Stimulated activated CD4-positive, alpha-beta T cell treated with anti-CD3 and anti-CD28 coated beads, Interleukin-1b, Interleukin-23, amount 100 ng/mL, for 48 hours (primary cell): ENCODE results near the gene PIGR.

Source experiments
- DNase-seq: peaks from one replicate; pipeline ENCODE4 v3.0.0-alpha.2; 2020

PIGR gene

DNA sequence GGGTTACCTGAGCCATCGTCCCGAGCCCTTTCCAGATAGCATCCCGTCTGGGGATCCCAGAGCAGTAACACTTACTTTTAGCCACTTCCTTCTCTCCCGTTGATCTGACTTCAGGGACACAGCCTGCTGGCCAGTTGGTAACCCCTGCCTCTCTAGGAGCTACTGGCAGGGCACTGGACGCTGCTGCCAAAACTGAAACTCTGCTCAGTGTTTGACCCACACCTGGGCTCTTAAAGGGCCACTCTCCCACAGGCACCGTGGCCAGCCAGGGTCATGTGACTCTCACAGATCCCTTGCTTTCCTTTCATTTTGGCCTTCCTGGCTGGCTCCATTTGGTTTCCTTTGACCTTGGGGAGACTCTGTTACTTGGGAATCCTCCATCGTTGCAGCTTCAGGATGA is at the start of gene PIGR:
Gene PIGR, minus strand, starts transcription at position 206 of the 400 bp plus-strand sequence. CDS start 5,935 bp downstream, outside the sequence.
- DNase-seq, result no peak

GRCh38 chr1:206992790-206993189 is 46.5 kb upstream of the PIGR start:
- no peak for DNase-seq

GRCh38 chr1:206987873-206988272 is 41.6 kb upstream of the PIGR start:
- DNase-seq, result no peak

GRCh38 chr1:206986885-206987284 is 40.6 kb upstream of the PIGR start:
- no peak for DNase-seq

GRCh38 chr1:206986402-206986801 is 40.1 kb upstream of the PIGR start:
- no peak for DNase-seq

DNA sequence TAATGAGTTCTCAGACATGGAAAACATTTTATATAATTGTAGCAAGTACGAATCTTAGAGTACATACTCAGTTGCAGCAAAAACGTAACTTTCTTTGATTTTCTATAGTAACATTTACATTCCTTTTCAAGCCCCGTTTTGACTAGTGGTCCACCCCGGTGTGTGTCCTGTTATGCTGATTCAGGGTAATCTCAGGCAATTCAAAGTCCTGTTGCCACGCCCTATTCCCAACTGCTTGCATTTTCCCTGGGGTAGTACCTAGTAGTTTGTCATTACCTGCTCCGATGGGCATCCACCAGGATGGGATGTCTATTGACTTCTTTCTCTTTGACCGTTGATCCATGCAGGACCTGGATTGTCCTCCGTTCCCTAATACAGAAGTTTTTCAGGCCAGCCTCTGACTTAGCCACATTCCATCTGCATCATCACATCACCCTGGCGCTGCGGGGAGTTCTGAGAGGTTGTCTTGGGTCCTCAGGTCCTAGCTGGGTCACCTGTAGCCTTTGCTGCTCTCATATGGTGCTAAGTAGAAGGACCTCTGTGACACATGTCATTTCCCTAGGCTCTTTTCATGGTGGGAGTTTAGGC is 39.0 kb upstream of the PIGR start:
- DNase-seq, result no peak

- DNase-seq, result peak; percentile 44
These were observed 36.0 kb upstream of the PIGR start for GRCh38 chr1:206982216-206982615.

DNA sequence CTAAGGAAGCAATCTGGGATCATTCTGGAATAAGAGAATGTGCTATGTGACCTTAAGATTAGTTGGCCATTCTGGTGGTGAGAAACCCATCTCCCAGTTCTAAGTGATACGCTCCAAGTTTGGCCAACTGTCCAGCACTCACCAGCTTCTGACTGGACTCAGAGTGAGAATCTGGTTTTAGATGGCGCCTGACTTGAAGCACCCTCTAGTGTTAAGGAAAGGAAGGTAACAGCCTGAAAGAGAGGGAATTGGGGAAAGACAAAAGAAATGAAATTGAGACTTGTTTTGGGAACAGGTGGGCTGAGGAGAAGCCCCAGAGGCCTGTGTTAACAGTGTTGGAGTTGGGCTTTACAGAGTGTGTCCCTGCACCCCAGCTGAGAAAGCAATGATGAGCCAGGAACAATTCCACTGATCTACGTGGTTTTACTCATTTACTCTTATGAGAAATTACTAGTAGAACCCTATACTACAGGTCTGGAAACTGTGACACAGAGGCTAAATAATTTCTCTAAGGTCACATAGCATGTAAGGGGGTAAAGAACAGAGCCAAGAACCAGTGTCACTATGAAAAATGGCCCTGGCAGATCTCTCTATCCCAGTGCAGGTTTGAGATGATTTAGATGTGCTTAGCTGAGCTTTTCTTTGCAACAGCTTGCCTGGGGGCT is 33.2 kb upstream of the PIGR start:
- no peak for DNase-seq

DNA sequence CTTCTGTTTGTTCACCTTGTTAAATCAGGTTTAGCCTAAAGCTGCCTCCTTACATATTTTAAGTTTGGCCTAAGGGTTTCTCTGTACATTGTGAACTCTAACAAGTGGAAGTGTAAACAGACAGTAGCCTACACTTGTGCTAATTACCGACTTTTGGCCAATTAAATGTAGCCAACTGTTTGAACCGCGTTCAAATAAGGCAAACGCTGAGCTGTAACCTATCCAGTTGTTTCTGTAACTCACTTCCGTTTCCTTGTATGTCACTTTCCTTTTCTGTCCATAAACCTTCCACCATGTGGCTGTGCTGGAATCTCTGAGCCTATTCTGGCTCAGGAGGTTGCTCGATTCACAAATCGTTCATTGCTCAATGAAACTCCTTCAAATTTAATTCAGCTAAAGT is 32.0 kb upstream of the PIGR start:
- DNase-seq, result no peak

GRCh38 chr1:206975306-206975705 is 29.0 kb upstream of the PIGR start:
- no peak for DNase-seq

- DNase-seq, result no peak
These were observed 27.9 kb upstream of the PIGR start for GRCh38 chr1:206974140-206974539.

DNA sequence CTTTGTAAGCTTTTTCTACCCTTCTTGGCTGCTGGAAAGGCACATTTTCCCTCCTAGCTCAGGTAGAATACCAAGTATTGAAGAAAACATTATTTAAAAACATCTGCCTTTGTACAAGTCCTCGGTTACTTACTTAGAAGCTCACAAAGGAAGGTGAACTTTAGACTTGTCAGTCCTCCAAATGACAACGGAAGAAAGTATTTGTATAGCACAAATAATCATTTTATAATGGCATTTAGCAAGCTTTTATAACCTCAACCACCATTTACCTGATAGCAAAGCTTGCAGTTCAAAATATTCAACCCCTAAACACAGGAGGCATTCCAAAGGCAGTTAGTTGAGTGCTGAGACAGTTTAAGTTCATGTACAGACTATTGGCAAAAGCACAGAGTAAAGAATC is 26.5 kb upstream of the PIGR start:
- no peak for DNase-seq

DNA sequence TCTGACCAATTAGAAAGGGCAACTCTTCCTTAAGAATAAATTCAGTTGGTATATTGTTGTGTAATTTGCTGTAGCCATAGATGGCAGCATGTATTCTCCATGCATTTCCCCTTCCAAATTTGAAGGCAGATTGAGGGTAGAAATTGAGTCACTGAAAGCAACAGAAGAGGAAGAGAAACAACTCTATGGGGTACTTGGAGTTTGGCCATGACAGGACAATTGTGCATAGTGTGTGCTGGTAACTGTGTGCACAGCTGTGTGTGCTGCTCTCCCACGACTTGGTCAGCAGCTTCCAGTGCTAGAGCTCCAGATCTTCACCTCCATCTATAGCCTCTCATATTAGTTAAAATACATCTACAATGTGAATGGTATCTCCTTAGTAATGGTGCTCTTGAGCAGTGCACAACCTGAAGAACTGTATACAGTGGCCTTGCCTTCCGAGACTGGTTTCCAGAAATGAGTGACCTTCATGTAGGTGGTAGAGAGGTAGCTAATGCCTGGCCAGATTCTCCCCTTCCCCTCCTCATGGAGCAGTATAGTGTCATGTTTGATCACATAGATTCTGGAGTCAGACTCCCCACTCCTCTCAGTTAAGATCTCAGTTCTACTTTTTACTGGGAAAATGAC is 24.9 kb upstream of the PIGR start:
- no peak for DNase-seq

GRCh38 chr1:206970446-206970845 is 24.2 kb upstream of the PIGR start, which contains the start of gene FCAMR:
TSS of gene FCAMR (minus strand) at chr1:206970460. CDS start at chr1:206970125, 335 bp downstream.
- no peak for DNase-seq

- DNase-seq, result no peak
These were observed 22.8 kb upstream of the PIGR start for GRCh38 chr1:206969090-206969489.

GRCh38 chr1:206967096-206967849 is 21.0 kb upstream of the PIGR start:
- DNase-seq, result no peak

DNA sequence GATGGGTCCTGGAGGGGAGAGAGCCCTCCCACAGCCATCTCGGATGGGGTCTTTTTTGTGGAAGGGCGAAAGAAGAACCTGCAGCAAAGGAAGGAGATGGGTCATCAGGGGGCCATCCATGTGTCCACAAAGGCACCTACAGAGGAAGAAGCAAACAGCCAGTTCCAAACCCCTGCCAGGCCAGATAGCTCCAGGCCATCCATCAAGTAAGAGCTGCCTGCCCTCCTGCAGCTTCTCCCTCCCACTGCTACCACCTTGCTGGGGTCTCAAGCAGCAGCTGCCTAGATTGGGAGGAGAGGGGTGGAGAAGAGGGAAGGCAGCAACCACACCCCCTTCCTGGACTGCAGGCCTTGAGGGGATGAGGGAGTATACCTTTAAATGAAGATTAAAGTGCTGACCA is 19.5 kb upstream of the PIGR start:
- DNase-seq, result no peak

DNA sequence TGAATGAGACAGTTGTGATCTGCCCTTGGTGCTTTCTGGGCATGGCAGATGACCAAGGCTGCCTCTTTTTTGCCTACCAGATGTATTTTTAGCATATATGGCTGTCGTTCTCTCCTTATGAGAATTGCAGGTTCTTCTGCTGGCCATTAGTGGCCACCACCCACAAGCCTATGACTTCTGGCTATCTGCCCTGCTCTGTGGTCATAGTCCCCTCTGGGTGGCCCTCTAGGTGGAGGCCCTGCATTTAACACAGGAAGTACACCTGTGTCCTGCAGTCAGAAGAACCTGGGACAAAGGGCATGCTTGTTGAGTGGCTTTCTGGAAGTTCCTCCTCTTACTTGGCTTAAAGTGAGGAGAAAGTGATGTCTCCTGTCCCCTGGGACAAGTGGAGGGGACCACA is 17.5 kb upstream of the PIGR start:
- DNase-seq, result no peak

DNA sequence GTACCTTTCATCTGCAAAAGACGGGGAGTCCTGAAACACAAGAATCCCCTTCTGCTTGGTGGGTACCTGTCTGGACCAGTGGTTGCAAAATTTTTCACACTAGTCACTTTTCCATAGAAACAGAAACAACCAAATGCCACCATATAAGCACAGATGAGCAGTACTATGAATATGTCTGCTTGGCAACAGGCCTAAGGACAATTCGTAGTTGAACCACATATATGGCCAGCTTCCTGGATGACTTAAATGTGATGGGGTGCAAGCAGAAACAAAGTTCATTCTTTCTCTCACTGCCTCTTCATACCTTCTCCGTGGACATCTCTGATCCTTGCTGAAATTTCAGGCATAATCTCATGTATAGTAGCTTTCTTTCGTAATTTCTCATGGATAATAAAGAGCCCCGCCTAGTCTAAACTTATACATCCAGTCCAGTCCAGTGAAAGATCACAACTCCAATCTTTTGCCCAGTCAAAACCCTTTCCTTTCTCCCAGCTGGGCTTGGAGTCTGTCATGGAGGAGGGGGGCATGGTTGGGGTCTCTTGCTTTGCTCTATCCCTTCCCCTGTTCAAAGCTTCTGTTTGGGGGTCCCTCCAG is 16.9 kb upstream of the PIGR start:
- no peak for DNase-seq

GRCh38 chr1:206962272-206962671 is 16.0 kb upstream of the PIGR start:
- no peak for DNase-seq

DNA sequence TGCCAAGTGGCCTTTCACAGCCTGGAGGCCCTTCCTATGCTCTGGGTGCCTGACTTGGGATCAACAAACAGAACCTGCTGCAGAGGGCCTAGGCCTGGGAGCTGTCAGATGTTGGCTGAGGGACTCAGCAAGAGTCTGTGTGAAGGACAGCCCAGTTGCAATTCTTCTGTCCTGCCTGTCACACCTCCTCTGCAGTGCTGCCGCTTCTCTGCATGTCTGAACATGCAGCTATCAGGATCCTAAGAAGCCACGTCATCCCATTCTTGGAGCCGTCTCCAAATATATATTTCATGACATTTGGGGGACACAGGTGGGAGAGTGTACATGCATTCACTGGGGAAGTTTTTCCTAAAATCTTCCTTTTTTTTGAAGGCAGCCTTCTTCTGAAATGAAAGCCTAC is 15.4 kb upstream of the PIGR start:
- no peak for DNase-seq

GRCh38 chr1:206960676-206961386 is 14.6 kb upstream of the PIGR start:
- DNase-seq, result no peak

- DNase-seq, result no peak
These were observed 11.9 kb upstream of the PIGR start for GRCh38 chr1:206958144-206958543.
